ENCODE measurements around the gene RTF2.
A peak's percentile ranks its signal among the peaks of the same experiment; 100 is the strongest.

RTF2 gene

GRCh38 chr20:56445540-56445939 is 22.9 kb upstream of the RTF2 start:
- Mint-ChIP-seq H3K27me3 (no peaks in the 10 kb centered on the region), H3K36me3 (ENCODE audit: low read depth) (peaks cover 15% of the 10 kb centered on the region), H3K9me3 (no peaks in the 10 kb centered on the region), H3K4me1 (ENCODE audit: low read depth) (peaks cover 17% of the 10 kb centered on the region), H3K4me3 (no peak overlapping the region), H3K27ac (no peak overlapping the region)
- DNase-seq = no peak

GRCh38 chr20:56447227-56447626 is 21.2 kb upstream of the RTF2 start:
- H3K4me1 Mint-ChIP-seq (ENCODE audit: low read depth) = peaks cover 7% of the 10 kb centered on the region
- peaks cover 28% of the 10 kb centered on the region for H3K36me3 Mint-ChIP-seq (ENCODE audit: low read depth)
- no peaks in the 10 kb centered on the region for H3K27me3 Mint-ChIP-seq
- no peaks in the 10 kb centered on the region for H3K9me3 Mint-ChIP-seq
- no peak overlapping the region for H3K4me3 Mint-ChIP-seq
- DNase-seq = no peak
- peak overlapping the region; percentile 19 for H3K27ac Mint-ChIP-seq

GRCh38 chr20:56449459-56449858 is 19.0 kb upstream of the RTF2 start:
- Mint-ChIP-seq H3K4me3 (no peak overlapping the region), H3K36me3 (ENCODE audit: low read depth) (peaks cover 39% of the 10 kb centered on the region), H3K4me1 (ENCODE audit: low read depth) (peaks cover 15% of the 10 kb centered on the region), H3K27me3 (no peaks in the 10 kb centered on the region), H3K9me3 (no peaks in the 10 kb centered on the region), H3K27ac (no peak overlapping the region)
- no peak for DNase-seq

- Mint-ChIP-seq H3K9me3 (no peaks in the 10 kb centered on the region), H3K27ac (no peak overlapping the region), H3K36me3 (ENCODE audit: low read depth) (peaks cover 36% of the 10 kb centered on the region), H3K4me1 (ENCODE audit: low read depth) (peaks cover 28% of the 10 kb centered on the region), H3K27me3 (no peaks in the 10 kb centered on the region), H3K4me3 (no peak overlapping the region)
- DNase-seq = no peak
Measured at GRCh38 chr20:56451056-56451765, 17.2 kb upstream of the RTF2 start.

- Mint-ChIP-seq H3K4me1 (ENCODE audit: low read depth) (peaks cover 30% of the 10 kb centered on the region), H3K27me3 (no peaks in the 10 kb centered on the region), H3K27ac (peak overlapping the region; percentile 84), H3K36me3 (ENCODE audit: low read depth) (peaks cover 34% of the 10 kb centered on the region), H3K4me3 (no peak overlapping the region), H3K9me3 (no peaks in the 10 kb centered on the region)
- DNase-seq = no peak
Measured at GRCh38 chr20:56453352-56453751, 15.1 kb upstream of the RTF2 start.

GRCh38 chr20:56454754-56455153 is 13.7 kb upstream of the RTF2 start:
- H3K4me1 Mint-ChIP-seq (ENCODE audit: low read depth) = peaks cover 31% of the 10 kb centered on the region

GRCh38 chr20:56458206-56458821 is 10.1 kb upstream of the RTF2 start:
- no peak for DNase-seq
- Mint-ChIP-seq H3K27ac (no peak overlapping the region), H3K36me3 (ENCODE audit: low read depth) (peaks cover 21% of the 10 kb centered on the region), H3K27me3 (no peaks in the 10 kb centered on the region), H3K4me3 (no peak overlapping the region), H3K9me3 (no peaks in the 10 kb centered on the region), H3K4me1 (ENCODE audit: low read depth) (peaks cover 49% of the 10 kb centered on the region)

More at GRCh38 chr20:56454754-56455153, 13.7 kb upstream of the RTF2 start:
- Mint-ChIP-seq H3K4me3 (peak overlapping the region; percentile 32), H3K36me3 (ENCODE audit: low read depth) (peaks cover 41% of the 10 kb centered on the region), H3K27me3 (no peaks in the 10 kb centered on the region), H3K27ac (peak overlapping the region; percentile 84), H3K9me3 (no peaks in the 10 kb centered on the region)
- no peak for DNase-seq

GRCh38 chr20:56460459-56460858 is 8.0 kb upstream of the RTF2 start:
- peak overlapping the region; percentile 81 for H3K27ac Mint-ChIP-seq
- H3K36me3 Mint-ChIP-seq (ENCODE audit: low read depth) = peaks cover 12% of the 10 kb centered on the region
- no peak overlapping the region for H3K4me3 Mint-ChIP-seq
- no peak for DNase-seq
- no peaks in the 10 kb centered on the region for H3K27me3 Mint-ChIP-seq
- peaks cover 38% of the 10 kb centered on the region for H3K4me1 Mint-ChIP-seq (ENCODE audit: low read depth)
- H3K9me3 Mint-ChIP-seq = no peaks in the 10 kb centered on the region

- H3K9me3 Mint-ChIP-seq = no peaks in the 10 kb centered on the region
- no peak for DNase-seq
- H3K4me1 Mint-ChIP-seq (ENCODE audit: low read depth) = peaks cover 35% of the 10 kb centered on the region
- H3K4me3 Mint-ChIP-seq = no peak overlapping the region
- H3K27ac Mint-ChIP-seq = no peak overlapping the region
- peaks cover 12% of the 10 kb centered on the region for H3K36me3 Mint-ChIP-seq (ENCODE audit: low read depth)
- no peaks in the 10 kb centered on the region for H3K27me3 Mint-ChIP-seq
Measured at GRCh38 chr20:56461576-56461975, 6.9 kb upstream of the RTF2 start.

- H3K9me3 Mint-ChIP-seq = no peaks in the 10 kb centered on the region
- H3K27me3 Mint-ChIP-seq = no peaks in the 10 kb centered on the region
- DNase-seq = no peak
- no peak overlapping the region for H3K4me3 Mint-ChIP-seq
- no peak overlapping the region for H3K27ac Mint-ChIP-seq
- peaks cover 39% of the 10 kb centered on the region for H3K4me1 Mint-ChIP-seq (ENCODE audit: low read depth)
- H3K36me3 Mint-ChIP-seq (ENCODE audit: low read depth) = peaks cover 9% of the 10 kb centered on the region
Measured at GRCh38 chr20:56463428-56463827, 5.0 kb upstream of the RTF2 start.

GRCh38 chr20:56465997-56466396 is 2.4 kb upstream of the RTF2 start:
- Mint-ChIP-seq H3K27ac (no peak overlapping the region), H3K4me3 (no peak overlapping the region), H3K9me3 (no peaks in the 10 kb centered on the region), H3K36me3 (ENCODE audit: low read depth) (peaks cover 18% of the 10 kb centered on the region), H3K27me3 (no peaks in the 10 kb centered on the region), H3K4me1 (ENCODE audit: low read depth) (peaks cover 53% of the 10 kb centered on the region)
- no peak for DNase-seq

- Mint-ChIP-seq H3K27ac (peak overlapping the region; percentile 99), H3K9me3 (no peaks in the 10 kb centered on the region), H3K27me3 (no peaks in the 10 kb centered on the region), H3K36me3 (ENCODE audit: low read depth) (peaks cover 36% of the 10 kb centered on the region), H3K4me3 (peak overlapping the region; percentile 100), H3K4me1 (ENCODE audit: low read depth) (peaks cover 48% of the 10 kb centered on the region)
- no peak for DNase-seq
Measured at GRCh38 chr20:56467968-56468315, 485 bp upstream of the RTF2 start.

GRCh38 chr20:56469077-56469449 is 636 bp downstream of the RTF2 start:
- no peaks in the 10 kb centered on the region for H3K27me3 Mint-ChIP-seq
- H3K4me3 Mint-ChIP-seq = peak overlapping the region; percentile 100
- no peaks in the 10 kb centered on the region for H3K9me3 Mint-ChIP-seq
- DNase-seq = no peak
- H3K36me3 Mint-ChIP-seq (ENCODE audit: low read depth) = peaks cover 47% of the 10 kb centered on the region
- peak overlapping the region; percentile 99 for H3K27ac Mint-ChIP-seq
- peaks cover 38% of the 10 kb centered on the region for H3K4me1 Mint-ChIP-seq (ENCODE audit: low read depth)

GRCh38 chr20:56483970-56484369 is 15.5 kb downstream of the RTF2 start:
- Mint-ChIP-seq H3K27ac (peak overlapping the region; percentile 83), H3K4me1 (ENCODE audit: low read depth) (peaks cover 32% of the 10 kb centered on the region), H3K27me3 (no peaks in the 10 kb centered on the region), H3K36me3 (ENCODE audit: low read depth) (peaks cover 95% of the 10 kb centered on the region), H3K9me3 (no peaks in the 10 kb centered on the region), H3K4me3 (peak overlapping the region; percentile 16)
- no peak for DNase-seq

GRCh38 chr20:56487216-56487615 is 18.8 kb downstream of the RTF2 start:
- H3K9me3 Mint-ChIP-seq = no peaks in the 10 kb centered on the region
- peaks cover 22% of the 10 kb centered on the region for H3K4me1 Mint-ChIP-seq (ENCODE audit: low read depth)
- DNase-seq = no peak
- no peaks in the 10 kb centered on the region for H3K27me3 Mint-ChIP-seq
- H3K36me3 Mint-ChIP-seq (ENCODE audit: low read depth) = peaks cover 91% of the 10 kb centered on the region
- H3K27ac Mint-ChIP-seq = no peak overlapping the region
- no peak overlapping the region for H3K4me3 Mint-ChIP-seq
